Measurements from ENCODE around the gene IFT20.
A peak's percentile ranks its signal among the peaks of the same experiment; 100 is the strongest.
"Not testable (repeated sequence)": the region's sequence is repeated elsewhere in the genome, so short reads cannot be mapped to it uniquely, and the experiment has no call there.

Gene IFT20

DNA sequence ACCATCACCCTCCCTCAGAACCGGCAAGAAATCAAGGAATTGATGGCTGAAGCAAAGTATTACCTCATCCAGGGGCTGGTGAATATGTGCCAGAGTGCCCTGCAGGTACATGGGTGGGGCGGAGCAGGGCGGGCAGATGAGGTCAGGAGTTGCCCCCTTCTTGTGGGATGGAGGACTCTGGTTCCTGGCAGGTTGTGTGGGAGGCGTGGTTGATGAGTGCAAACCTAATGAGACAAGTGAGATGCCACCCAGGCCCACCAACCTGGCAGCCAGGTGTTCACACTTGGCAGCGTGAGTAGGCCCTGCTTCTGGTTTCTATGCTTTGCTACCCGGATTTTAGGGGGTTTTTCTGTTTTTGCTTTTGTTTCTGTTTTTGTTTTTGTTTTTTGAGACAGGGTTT lies 5.1 kb upstream of the IFT20 start:
- no peak for FAIRE-seq

DNA sequence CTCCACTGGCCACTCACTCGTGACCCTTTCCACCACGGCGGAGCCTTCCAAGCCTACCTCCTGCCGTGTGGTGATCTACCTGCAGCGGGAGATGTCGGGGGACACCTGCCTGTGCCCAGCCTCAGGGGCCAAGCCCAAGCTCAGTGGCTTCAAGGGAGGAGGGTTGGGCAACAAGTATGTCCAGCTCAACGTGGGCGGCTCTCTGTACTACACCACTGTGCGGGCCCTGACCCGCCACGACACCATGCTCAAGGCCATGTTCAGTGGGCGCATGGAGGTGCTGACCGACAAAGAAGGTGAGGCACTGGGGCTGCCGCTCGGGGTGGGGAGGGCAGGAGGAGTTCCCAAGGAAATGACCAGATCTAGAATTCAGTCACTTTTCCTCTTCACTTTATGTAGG lies 4.2 kb upstream of the IFT20 start:
- TF ChIP-seq, protein P1, sequence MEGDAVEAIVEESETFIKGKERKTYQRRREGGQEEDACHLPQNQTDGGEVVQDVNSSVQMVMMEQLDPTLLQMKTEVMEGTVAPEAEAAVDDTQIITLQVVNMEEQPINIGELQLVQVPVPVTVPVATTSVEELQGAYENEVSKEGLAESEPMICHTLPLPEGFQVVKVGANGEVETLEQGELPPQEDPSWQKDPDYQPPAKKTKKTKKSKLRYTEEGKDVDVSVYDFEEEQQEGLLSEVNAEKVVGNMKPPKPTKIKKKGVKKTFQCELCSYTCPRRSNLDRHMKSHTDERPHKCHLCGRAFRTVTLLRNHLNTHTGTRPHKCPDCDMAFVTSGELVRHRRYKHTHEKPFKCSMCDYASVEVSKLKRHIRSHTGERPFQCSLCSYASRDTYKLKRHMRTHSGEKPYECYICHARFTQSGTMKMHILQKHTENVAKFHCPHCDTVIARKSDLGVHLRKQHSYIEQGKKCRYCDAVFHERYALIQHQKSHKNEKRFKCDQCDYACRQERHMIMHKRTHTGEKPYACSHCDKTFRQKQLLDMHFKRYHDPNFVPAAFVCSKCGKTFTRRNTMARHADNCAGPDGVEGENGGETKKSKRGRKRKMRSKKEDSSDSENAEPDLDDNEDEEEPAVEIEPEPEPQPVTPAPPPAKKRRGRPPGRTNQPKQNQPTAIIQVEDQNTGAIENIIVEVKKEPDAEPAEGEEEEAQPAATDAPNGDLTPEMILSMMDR (IDR thresholded peaks at IDR 0.05; ENCODE audit: insufficient read depth, missing control alignments): no peak
- FAIRE-seq (no peak), DNase-seq (ENCODE audit: insufficient read length, low spot score) (no peak)

More for the DNA sequence above, 5.1 kb upstream of the IFT20 start:
- DNase-seq (ENCODE audit: insufficient read length, low spot score): no peak
- TF ChIP-seq, protein P1 (IDR thresholded peaks at IDR 0.05; ENCODE audit: insufficient read depth, missing control alignments): no peak

DNA sequence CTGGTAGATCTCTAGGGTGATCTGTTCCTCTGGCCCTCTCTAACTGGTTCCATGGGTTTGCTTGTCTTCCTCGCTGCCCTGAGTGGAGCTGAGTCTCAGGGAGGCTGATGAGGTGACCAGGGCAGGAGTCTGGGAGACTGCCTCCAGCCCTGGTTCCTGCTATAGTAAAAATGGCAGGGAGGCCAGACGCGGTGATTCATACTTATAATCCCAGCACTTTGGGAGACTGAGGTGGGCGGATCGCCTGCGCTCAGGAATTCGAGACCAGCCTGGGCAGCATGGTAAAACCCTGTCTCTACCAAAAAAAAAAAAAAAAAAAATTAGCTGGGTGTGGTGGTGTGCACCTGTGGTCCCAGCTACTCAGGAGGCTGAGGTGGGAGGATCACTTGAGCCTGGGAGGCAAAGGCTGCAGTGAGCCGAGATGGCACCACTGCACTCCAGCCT lies 3.5 kb upstream of the IFT20 start:
- FAIRE-seq; DNase-seq (ENCODE audit: insufficient read length, low spot score): not testable (repeated sequence)

DNA sequence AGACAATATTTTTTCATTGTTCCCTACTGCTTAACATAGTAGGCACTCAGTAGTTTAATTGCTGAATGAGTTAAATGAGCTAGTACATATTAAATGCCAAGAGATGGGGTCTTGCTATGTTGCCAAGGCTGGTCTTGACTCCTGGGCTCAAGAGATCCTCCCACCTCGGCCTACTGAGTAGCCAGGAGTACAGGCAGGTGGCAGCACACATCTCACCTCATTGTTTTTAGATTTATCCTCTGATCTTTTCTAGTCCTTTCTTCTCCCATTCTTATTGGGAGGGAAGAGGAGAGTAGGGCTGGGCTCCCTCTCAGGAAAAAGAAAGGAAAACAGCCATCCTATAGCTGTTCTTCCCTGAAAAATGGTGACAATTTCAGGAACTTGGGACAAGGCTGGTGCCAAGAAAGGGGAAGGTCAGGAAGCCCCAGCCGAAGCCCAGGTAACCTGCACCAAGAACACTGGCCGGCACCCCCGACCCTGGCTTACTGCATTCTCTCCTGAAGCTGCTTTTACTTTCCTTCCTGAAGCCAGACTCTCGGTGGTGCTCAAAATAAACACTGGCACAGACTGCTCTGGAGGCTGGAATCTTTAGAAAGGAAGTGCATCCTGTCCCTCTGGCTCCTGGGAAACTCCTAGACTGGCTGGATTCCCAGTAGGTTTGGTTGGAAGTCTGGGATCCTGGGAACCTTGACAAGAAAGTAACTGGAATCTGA lies 2.9 kb upstream of the IFT20 start:
- no peak for DNase-seq (ENCODE audit: insufficient read length, low spot score)
- no peak for FAIRE-seq
- TF ChIP-seq, protein P1 (IDR thresholded peaks at IDR 0.05; ENCODE audit: insufficient read depth, missing control alignments): no peak

DNA sequence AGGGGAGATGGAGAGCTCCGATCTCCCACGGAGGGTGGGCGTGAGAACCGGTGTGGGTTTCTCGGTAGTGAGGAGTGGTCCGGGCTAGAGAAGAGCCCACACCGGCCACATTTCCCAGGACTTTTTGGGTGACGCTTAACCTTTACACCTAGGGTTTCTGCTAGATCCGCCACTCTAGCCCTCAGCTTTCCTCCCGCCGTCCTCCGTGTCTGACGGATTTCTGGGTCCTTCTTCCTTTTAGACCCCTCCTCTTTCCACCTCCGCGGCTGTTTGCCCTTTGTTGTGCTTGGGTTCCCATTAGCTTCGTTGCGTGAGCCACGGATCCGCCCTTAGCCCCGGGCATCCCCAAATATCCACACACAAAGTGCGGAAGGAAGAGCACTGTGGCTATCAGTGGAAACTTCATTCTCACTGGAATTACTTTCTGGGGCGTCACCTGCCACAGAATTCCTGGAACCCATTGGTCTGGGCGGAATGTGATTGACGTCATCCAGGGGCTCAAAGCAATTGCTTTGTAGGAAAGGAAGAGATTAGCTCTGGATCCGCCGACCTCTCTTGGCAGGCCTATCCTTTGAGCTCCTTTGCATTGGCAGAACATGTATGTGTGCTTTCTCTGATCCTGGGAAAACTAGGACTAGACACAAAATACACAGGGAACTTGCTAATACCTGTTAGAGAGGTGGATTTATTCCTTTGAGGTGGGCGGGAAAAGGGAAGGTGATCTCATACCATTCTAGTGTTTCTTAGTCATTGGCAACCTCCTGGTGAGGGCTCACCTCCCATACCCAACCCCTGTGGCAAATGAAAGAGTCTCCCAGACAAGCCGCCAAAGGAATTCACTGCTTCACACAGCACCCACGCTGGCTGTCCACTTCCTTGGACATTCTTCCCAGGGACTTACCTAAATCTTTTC lies 943 bp upstream of the IFT20 start:
- FAIRE-seq: no peak
- DNase-seq (ENCODE audit: insufficient read length, low spot score): peak; percentile 58
- TF ChIP-seq, protein P1 (IDR thresholded peaks at IDR 0.05; ENCODE audit: insufficient read depth, missing control alignments): no peak

DNA sequence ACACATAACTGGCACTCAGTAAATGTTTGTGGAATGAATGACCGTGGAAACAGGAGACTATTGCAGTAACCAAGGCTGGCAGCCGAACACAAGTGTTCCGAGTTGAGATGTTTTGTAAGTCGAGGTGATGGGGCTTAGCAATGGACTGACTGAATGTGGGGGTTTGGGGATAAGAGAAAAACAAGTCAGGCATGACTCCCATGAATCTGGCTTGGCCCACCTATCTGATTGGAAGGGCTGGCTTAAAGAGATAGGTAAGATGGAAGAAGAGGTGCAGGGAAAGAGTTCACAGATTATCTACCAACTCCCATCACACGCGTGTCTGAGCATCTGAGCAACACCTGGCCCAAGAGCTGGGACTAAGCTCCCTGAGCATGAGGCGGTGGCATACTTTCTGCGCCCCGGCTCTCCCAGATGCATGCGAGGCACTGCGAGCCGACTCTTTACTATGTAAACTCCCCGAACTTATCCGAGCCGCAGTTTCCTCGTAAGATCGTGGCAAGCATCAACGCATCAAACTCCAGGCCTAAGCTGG lies 539 bp downstream of the IFT20 start:
- DNase-seq (ENCODE audit: insufficient read length, low spot score): no peak
- TF ChIP-seq, protein P1 (IDR thresholded peaks at IDR 0.05; ENCODE audit: insufficient read depth, missing control alignments): no peak
- FAIRE-seq: no peak

DNA sequence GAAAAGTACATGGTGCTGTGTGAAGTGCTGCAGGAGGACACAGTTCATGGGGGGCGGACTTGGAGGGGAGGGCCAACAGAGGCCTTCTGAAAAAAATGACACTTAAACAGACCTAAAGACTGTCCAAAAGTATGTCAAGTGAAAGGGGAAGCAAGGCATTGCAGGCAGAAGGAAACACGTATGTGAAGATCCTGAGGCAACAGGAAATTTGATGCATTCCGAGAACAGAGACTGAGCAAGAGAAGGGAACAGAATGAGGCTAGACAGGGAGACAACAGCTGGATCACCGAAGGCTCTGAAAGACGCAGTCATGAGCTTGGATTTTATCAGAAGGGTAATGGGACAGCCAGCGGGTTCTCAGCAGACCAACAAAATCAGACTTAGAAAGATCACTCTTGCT lies 1.1 kb downstream of the IFT20 start:
- TF ChIP-seq, protein P1 (IDR thresholded peaks at IDR 0.05; ENCODE audit: insufficient read depth, missing control alignments): no peak
- DNase-seq (ENCODE audit: insufficient read length, low spot score) (no peak), FAIRE-seq (no peak)

Data from D721Med (cell line).